ENCODE results near the gene LARGE1. TPM values are rescaled to one million over a fixed set of nuclear protein-coding genes. Genes with fewer than 3 reads are reported as not detected.

The LARGE1 gene
- total and polyA plus RNA-seq, 2 of the 13 experiments (the other 11 are each of a cell fraction or from before 2014, with no cell fraction given), result 8.4 to 11.0 TPM

- TF ChIP-seq ZBTB33 (CRISPR knock-in tag; IDR thresholded peaks at IDR 0.05) (no peak), HOXA3 (CRISPR knock-in tag; IDR thresholded peaks at IDR 0.05) (no peak), ZNF460 (CRISPR knock-in tag; IDR thresholded peaks at IDR 0.05; ENCODE audit: borderline replicate concordance) (no peak), ZNF430 (CRISPR knock-in tag; IDR thresholded peaks at IDR 0.05) (no peak), HCFC1 (IDR thresholded peaks at IDR 0.05; ENCODE audit: low read depth, low read length) (no peak), ZNF776 (CRISPR knock-in tag; IDR thresholded peaks at IDR 0.05) (no peak)
Observed at GRCh38 chr22:33474587-33474986, 445.7 kb downstream of the LARGE1 start (continued).

GRCh38 chr22:33472462-33473344 lies 447.6 kb downstream of the LARGE1 start:
- in situ Hi-C loops (cut with HindIII; ENCODE audit: extremely low pct_ligation_motif_present, low pct_unique_long_range_greater_than_20kb), result no loop called here
- no peak overlapping the region for H3K27ac ChIP-seq (ENCODE audit: extremely low read length, insufficient read depth, low read length)
- ATAC-seq, result no peak

More at GRCh38 chr22:33472462-33473344, 447.6 kb downstream of the LARGE1 start:
- DNase-seq (ENCODE audit: low spot score) (no peak), FAIRE-seq (no peak)
- ChIA-PET POLR2A (no interaction called here), CTCF (ENCODE audit: low intra/inter-chr PET ratio, low total read pairs) (no interaction called here)
- Histone ChIP-seq H3K4me1 (ENCODE audit: insufficient read depth, low read length) (peaks cover 52% of the 10 kb centered on the region), H3K4me2 (ENCODE audit: low read depth, low read length) (no peak overlapping the region), H3K4me3 (replicated peaks in 1 of 3; ENCODE audit: insufficient read depth in 1 of 3, low read depth in 2 of 3, low read length in 3 of 3) (no peak overlapping the region), H3K79me2 (ENCODE audit: insufficient read depth, low read length) (no peaks in the 10 kb centered on the region), H3K36me3 (replicated peaks in 1 of 2; ENCODE audit: control insufficient read depth in 1 of 2, insufficient read depth in 2 of 2, low read length in 2 of 2) (no peaks in the 10 kb centered on the region), H3K9ac (ENCODE audit: insufficient read depth, low read depth, low read length) (no peak overlapping the region), H3K27me3 (ENCODE audit: control insufficient read depth in 1 of 2, insufficient read depth in 2 of 2, low read length in 2 of 2) (no peaks in the 10 kb centered on the region), H3K9me3 (ENCODE audit: low read length) (no peaks in the 10 kb centered on the region), H2AFZ (ENCODE audit: low read length) (no peak overlapping the region), H4K20me1 (ENCODE audit: insufficient read depth, low read length) (no peaks in the 10 kb centered on the region)
- intact Hi-C loops (cut with micrococcal nuclease; ENCODE audit: unreplicated experiment), result no loop called here
- WGBS (ENCODE audit: low lambda C conversion rate), result 96% methylated on average over 9 of the region's 9 CpGs
- BruUV-seq (replicated peaks), result no TSS peak
- TF ChIP-seq POGZ (CRISPR knock-in tag; IDR thresholded peaks at IDR 0.05) (no peak), HOXA9 (CRISPR knock-in tag; IDR thresholded peaks at IDR 0.05; ENCODE audit: borderline replicate concordance) (no peak), FOXO1 (CRISPR knock-in tag; IDR thresholded peaks at IDR 0.05) (no peak), HOXA3 (CRISPR knock-in tag; IDR thresholded peaks at IDR 0.05) (no peak), ZMAT5 (CRISPR knock-in tag; IDR thresholded peaks at IDR 0.05; ENCODE audit: borderline replicate concordance, low read depth) (no peak), ZNF276 (CRISPR knock-in tag; IDR thresholded peaks at IDR 0.05; ENCODE audit: low read depth) (no peak), ZNF724P (CRISPR knock-in tag; IDR thresholded peaks at IDR 0.05; ENCODE audit: borderline replicate concordance) (no peak)
